HCT116 (cell line): Measurements from ENCODE around the gene LRRC14B. TPM values are rescaled to one million over a fixed set of nuclear protein-coding genes. Genes with fewer than 3 reads are reported as not detected.

Experiments used
- ATAC-seq: fragments of 200-7000 bp; cut with Tn5 transposase; 2 replicates; pipeline ENCODE4 v1.9.1; 2020; ENCODE audit warnings: mild to moderate bottlenecking, moderate library complexity
- BruUV-seq: library from RNA; stranded (reverse); fragments of 400-500 nt; replicated peaks from 2 replicates; lab custom pipeline; 2021; lab: Mats Ljungman, UMichigan
- CTCF ChIA-PET: fragments of 300-600 bp; sonication (Branson Sonifier 250); formaldehyde crosslinking; loops from one replicate; lab custom pipeline; 2021; ENCODE audit warnings: antibody characterized with exemption; lab: Charles Lee
- POLR2A ChIA-PET: fragments of 300-600, 350-600 bp; sonication (Branson Sonifier 250); formaldehyde crosslinking; loops from one replicate; lab custom pipeline; 2021; ENCODE audit warnings: antibody characterized with exemption; lab: Charles Lee
- RAD21 ChIA-PET, 2 experiments: fragments of 300-600 bp; sonication (Branson Sonifier 250); formaldehyde crosslinking; loops; one replicate each; lab custom pipeline; 2023; ENCODE audit warnings: low total read pairs in 2 of 2; ENCODE audit not compliant: uncharacterized antibody in 2 of 2, unreplicated experiment in 2 of 2, low non-redundant PET in 1 of 2; lab: Charles Lee
- DNase-seq: peaks from one replicate; pipeline ENCODE4 v3.0.0-alpha.2; 2010; ENCODE audit warnings: low read depth, low spot score
- H2AFZ ChIP-seq: fragments of 200-600 bp; shearing (Covaris generic), sonication (generic); 2 replicates; pipeline ENCODE4 v1.6.1; 2017; ENCODE audit warnings: low read depth, mixed run types, mixed read lengths, antibody characterized with exemption, low read length; ENCODE audit not compliant: poor library complexity, severe bottlenecking
- H3K27ac ChIP-seq: 2 replicates; pipeline ENCODE4 v1.5.1; 2012; ENCODE audit warnings: low read depth, low read length
- H3K27me3 ChIP-seq: fragments of 200-600 bp; sonication (generic); 2 replicates; pipeline ENCODE4 v1.6.1; 2016; ENCODE audit warnings: mixed run types, low read length, mixed read lengths; ENCODE audit not compliant: insufficient read depth
- H3K36me3 ChIP-seq, 2 experiments: fragments of 200-500 bp in 1 of 2; fragments of 200-600 bp in 1 of 2; sonication (Bioruptor generic) in 1 of 2; sonication (generic) in 1 of 2; 2 replicates each; pipeline versions ENCODE4 v1.5.1 to v1.6.1; 2014 to 2016; ENCODE audit warnings: low read length in 2 of 2, inconsistent platforms in 1 of 2, mixed read lengths in 1 of 2, mixed run types in 1 of 2; ENCODE audit not compliant: insufficient read depth in 2 of 2, control insufficient read depth in 1 of 2
- H3K4me1 ChIP-seq, 2 experiments: fragments of 200-600 bp in 1 of 2; sonication (generic) in 1 of 2; 2 replicates each; pipeline versions ENCODE4 v1.5.1 to v1.6.1; 2012 to 2017; ENCODE audit warnings: low read length in 2 of 2, inconsistent platforms in 1 of 2, mild to moderate bottlenecking in 1 of 2, mixed read lengths in 1 of 2, mixed run types in 1 of 2, moderate library complexity in 1 of 2; ENCODE audit not compliant: insufficient read depth in 2 of 2, control insufficient read depth in 1 of 2
- H3K4me2 ChIP-seq: fragments of 200-600 bp; sonication (generic); 2 replicates; pipeline ENCODE4 v1.6.1; 2017; ENCODE audit warnings: mixed run types, low read length, mixed read lengths
- H3K4me3 ChIP-seq, 2 experiments: fragments of 200-600 bp in 1 of 2; sonication (generic) in 1 of 2; replicated peaks in 1 of 2; 2 replicates each; pipeline ENCODE4 v1.5.1; 2011 to 2016; ENCODE audit warnings: low read length in 2 of 2, control low read depth in 1 of 2, low read depth in 1 of 2, mild to moderate bottlenecking in 1 of 2, mixed read lengths in 1 of 2, mixed run types in 1 of 2
- H3K79me2 ChIP-seq: fragments of 200-600 bp; sonication (generic); 2 replicates; pipeline ENCODE4 v1.6.1; 2017; ENCODE audit warnings: mild to moderate bottlenecking, mixed run types, low read length, moderate library complexity, mixed read lengths; ENCODE audit not compliant: insufficient read depth
- H3K9ac ChIP-seq: fragments of 200-600 bp; sonication (generic); 2 replicates; pipeline ENCODE4 v1.6.1; 2016; ENCODE audit warnings: low read length, mixed read lengths
- H3K9me2 ChIP-seq: fragments of 200-600 bp; sonication (generic), shearing (Covaris generic); 2 replicates; pipeline ENCODE4 v1.6.1; 2017; ENCODE audit warnings: mixed run types, mild to moderate bottlenecking, moderate library complexity; ENCODE audit not compliant: insufficient read depth
- H3K9me3 ChIP-seq, 2 experiments: fragments of 200-500 bp in 1 of 2; fragments of 200-600 bp in 1 of 2; sonication (Bioruptor generic) in 1 of 2; sonication (generic) in 1 of 2; 2 replicates each; pipeline ENCODE4 v1.6.1; 2014 to 2017; ENCODE audit warnings: low read length in 2 of 2, mixed read lengths in 2 of 2, inconsistent platforms in 1 of 2, low read depth in 1 of 2, mild to moderate bottlenecking in 1 of 2, mixed run types in 1 of 2, moderate library complexity in 1 of 2; ENCODE audit not compliant: control insufficient read depth in 1 of 2, insufficient read depth in 1 of 2
- H4K20me1 ChIP-seq: fragments of 200-600 bp; sonication (generic), shearing (Covaris generic); 2 replicates; pipeline ENCODE4 v1.6.1; 2017; ENCODE audit warnings: mixed run types, mild to moderate bottlenecking, moderate library complexity; ENCODE audit not compliant: insufficient read depth
- EZH2 ChIP-seq: fragments of 200-600 bp; sonication (generic); IDR thresholded peaks from 2 replicates; pipeline ENCODE4 v1.6.1; 2017; ENCODE audit warnings: antibody characterized with exemption, mixed run types
- POLR2AphosphoS5 ChIP-seq: IDR thresholded peaks from 2 replicates; pipeline ENCODE4 v1.6.1; 2011; ENCODE audit warnings: mild to moderate bottlenecking, low read depth, low read length, moderate library complexity
- SIN3A ChIP-seq: IDR thresholded peaks from 2 replicates; pipeline ENCODE4 v1.6.1; 2012; ENCODE audit warnings: low read depth
- TCF7L2 ChIP-seq: IDR thresholded peaks from 2 replicates; pipeline ENCODE4 v1.7.0; 2011; ENCODE audit warnings: borderline replicate concordance, inconsistent platforms; ENCODE audit not compliant: insufficient read depth, insufficient read length; ENCODE audit errors: extremely low read depth
- ZFX ChIP-seq: fragments of 450-650 bp; IDR thresholded peaks from 2 replicates; pipeline ENCODE4 v1.6.1; 2017
- intact Hi-C: fragments of 100-400 bp; cut with micrococcal nuclease; formaldehyde crosslinking; loops from 2 replicates; pipeline ENCODE4 v1.10.0; 2022
- total RNA-seq: library from RNA; stranded (reverse); gene quantifications from one replicate; pipeline ENCODE4 v1.2.1, GENCODE V29; 2021; ENCODE audit not compliant: unreplicated experiment
- TF ChIP-seq, protein P1 (sequence below): IDR thresholded peaks from 2 replicates; pipeline ENCODE4 v1.6.1; 2011; ENCODE audit warnings: mild to moderate bottlenecking, low read length, moderate library complexity; ENCODE audit not compliant: insufficient replicate concordance; ENCODE audit errors: extremely low read depth

The LRRC14B gene
- total RNA-seq, 1 experiment from 2014 or later: not detected

- Histone ChIP-seq H3K9ac (no peak overlapping the region), H4K20me1 (no peaks in the 10 kb centered on the region), H3K9me3 (no peaks in the 10 kb centered on the region), H3K4me3 (no peak overlapping the region), H3K4me2 (no peak overlapping the region), H3K79me2 (no peaks in the 10 kb centered on the region), H2AFZ (no peak overlapping the region), H3K27ac (no peak overlapping the region), H3K9me2 (no peaks in the 10 kb centered on the region), H3K4me1 (peaks cover 3 to 5% of the 10 kb centered on the region in 2 experiments; a peak in 1 of 4 replicates), H3K36me3 (no peaks in the 10 kb centered on the region), H3K27me3 (peaks cover 8% of the 10 kb centered on the region; the same call in 1 of the 2 replicates)
- ATAC-seq (no peak), DNase-seq (no peak)
- intact Hi-C loops: no loop called here
- ChIA-PET RAD21 (no interaction called here), CTCF (interaction anchor here (1.2 kb wide), 1 partner anchor 10 kb away, joined by 6 read pairs; no protein-coding TSS in a partner anchor), POLR2A (no interaction called here)
- TF ChIP-seq, protein P1, sequence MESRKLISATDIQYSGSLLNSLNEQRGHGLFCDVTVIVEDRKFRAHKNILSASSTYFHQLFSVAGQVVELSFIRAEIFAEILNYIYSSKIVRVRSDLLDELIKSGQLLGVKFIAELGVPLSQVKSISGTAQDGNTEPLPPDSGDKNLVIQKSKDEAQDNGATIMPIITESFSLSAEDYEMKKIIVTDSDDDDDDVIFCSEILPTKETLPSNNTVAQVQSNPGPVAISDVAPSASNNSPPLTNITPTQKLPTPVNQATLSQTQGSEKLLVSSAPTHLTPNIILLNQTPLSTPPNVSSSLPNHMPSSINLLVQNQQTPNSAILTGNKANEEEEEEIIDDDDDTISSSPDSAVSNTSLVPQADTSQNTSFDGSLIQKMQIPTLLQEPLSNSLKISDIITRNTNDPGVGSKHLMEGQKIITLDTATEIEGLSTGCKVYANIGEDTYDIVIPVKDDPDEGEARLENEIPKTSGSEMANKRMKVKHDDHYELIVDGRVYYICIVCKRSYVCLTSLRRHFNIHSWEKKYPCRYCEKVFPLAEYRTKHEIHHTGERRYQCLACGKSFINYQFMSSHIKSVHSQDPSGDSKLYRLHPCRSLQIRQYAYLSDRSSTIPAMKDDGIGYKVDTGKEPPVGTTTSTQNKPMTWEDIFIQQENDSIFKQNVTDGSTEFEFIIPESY: no peak
- no peak for TF ChIP-seq ZFX
- TF ChIP-seq SIN3A: no peak
- TF ChIP-seq TCF7L2: no peak
- TF ChIP-seq EZH2: no peak
- BruUV-seq: no TSS peak
These were observed 13.2 kb upstream of the LRRC14B start for GRCh38 chr5:178110-178509.

GRCh38 chr5:179401-179800 is 11.9 kb upstream of the LRRC14B start:
- Histone ChIP-seq H3K79me2 (no peaks in the 10 kb centered on the region), H4K20me1 (no peaks in the 10 kb centered on the region)
- CTCF ChIA-PET: interaction anchor here (1.2 to 1.5 kb wide), 2 partner anchors 9 kb away, joined by 5 to 6 read pairs; no protein-coding TSS in a partner anchor

More at GRCh38 chr5:179401-179800, 11.9 kb upstream of the LRRC14B start:
- intact Hi-C loops: no loop called here
- RAD21 ChIA-PET: no interaction called here
- Histone ChIP-seq H3K9me2 (no peaks in the 10 kb centered on the region), H3K4me2 (no peak overlapping the region), H3K36me3 (no peaks in the 10 kb centered on the region), H3K4me3 (no peak overlapping the region), H3K4me1 (peaks cover 3 to 5% of the 10 kb centered on the region in 2 experiments; a peak in 1 of 4 replicates), H3K9ac (no peak overlapping the region), H2AFZ (no peak overlapping the region), H3K27me3 (peaks cover 8% of the 10 kb centered on the region; the same call in 1 of the 2 replicates), H3K9me3 (no peaks in the 10 kb centered on the region), H3K27ac (no peak overlapping the region)
- no peak for DNase-seq
- no peak for ATAC-seq
- TF ChIP-seq POLR2AphosphoS5: no peak
- no TSS peak for BruUV-seq
- POLR2A ChIA-PET: no interaction called here
